ENCODE data around the gene BCL2L11.

Gene BCL2L11

GRCh38 chr2:111171337-111171930 lies 50.7 kb downstream of the BCL2L11 start:
- no peak for DNase-seq

DNA sequence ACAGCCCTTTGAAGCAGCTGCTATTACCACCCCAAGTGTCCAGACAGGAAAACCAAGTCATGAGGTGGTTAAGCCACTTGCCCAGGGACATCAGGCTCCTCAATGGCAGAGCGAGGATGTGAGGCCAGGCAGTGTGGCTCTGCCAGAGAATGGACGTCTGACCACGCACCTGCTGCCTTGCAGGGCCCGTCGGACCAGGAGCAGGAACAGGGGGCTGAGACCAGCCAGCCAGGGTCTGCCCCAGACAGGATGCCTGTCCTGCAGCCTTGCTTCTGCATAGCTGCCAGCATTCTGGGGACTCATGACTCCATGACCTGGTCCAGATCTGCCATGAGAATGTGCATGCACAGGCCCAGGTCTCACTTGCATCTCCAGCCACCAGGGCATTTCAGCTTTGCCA lies 52.0 kb downstream of the BCL2L11 start:
- no peak for DNase-seq

- DNase-seq = no peak
Measured at GRCh38 chr2:111173338-111173737, 52.6 kb downstream of the BCL2L11 start.

DNA sequence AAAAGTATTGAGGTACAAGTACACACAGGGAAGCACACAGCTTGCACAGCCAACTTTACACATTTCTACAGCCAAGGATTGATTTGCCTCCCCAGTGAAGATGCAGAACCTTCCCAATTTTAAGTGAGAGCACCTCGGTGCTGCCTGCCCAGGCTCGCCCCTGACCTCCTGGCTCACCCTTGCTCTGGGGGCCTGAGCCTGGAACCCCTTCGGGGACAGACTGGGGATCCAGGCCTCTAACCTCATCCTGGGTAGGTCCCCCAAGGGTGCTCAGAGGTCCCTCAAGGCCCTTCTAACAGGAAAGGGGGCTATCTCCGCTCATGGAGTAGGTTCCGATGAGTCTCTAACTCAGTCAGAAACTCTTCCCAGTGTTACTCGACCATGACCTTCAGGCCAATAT lies 53.1 kb downstream of the BCL2L11 start:
- DNase-seq = no peak

- DNase-seq = no peak
Measured at GRCh38 chr2:111175615-111176014, 54.9 kb downstream of the BCL2L11 start.

DNA sequence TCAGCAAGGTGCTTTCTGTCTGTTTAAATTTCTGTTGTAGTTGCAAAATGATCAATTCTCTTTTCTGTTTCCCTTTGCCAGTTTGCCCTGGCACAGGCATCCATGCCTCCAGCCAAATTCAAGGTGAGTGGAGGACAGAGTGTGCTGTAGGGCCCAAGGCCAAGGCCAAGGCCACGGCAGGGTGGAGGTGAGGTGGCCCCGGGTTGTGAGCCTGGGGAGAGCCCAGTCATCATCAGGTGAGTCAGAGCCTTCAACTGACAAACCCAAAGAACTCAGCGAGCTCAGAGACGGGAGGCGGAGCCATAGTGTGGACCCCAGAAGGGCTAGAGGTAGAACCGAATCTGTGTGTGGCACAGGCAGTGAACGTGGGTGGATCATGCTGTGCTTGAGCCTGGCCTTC lies 55.7 kb downstream of the BCL2L11 start:
- no peak for DNase-seq

- no peak for DNase-seq
Measured at GRCh38 chr2:111176867-111177266, 56.2 kb downstream of the BCL2L11 start.

GRCh38 chr2:111178296-111178695 lies 57.6 kb downstream of the BCL2L11 start:
- DNase-seq = no peak

DNA sequence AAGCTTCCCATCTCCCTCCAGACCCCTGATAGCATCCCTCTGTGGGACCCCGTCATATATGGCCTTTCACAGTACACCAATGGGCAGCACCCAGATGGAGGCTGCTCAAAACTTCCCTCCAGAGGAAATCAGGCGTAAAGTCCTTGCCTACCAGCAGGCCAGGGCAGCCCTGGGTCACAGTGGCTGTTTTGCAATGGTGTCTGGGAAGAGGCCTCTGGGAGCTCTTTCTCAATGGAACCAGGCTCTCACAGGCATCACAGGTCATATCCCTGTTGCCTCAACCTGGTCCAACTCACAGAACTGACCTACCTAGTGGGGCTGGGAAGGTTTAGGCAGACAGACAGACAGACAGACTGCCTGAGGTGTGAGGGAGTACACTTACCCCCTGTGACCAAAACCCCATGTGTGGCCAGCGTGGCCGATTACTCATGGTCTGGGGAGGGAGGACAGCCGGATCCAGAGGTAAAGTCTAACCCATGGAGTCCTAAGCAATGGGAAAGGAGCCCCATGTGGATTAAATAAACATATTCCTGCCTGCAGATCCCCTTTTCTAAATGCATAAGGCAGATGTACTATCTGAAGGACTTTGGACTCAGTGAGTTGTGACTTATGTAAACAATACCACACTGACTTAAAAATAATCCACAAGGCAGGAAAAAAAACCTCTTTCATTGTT lies 58.2 kb downstream of the BCL2L11 start:
- no peak for DNase-seq

DNA sequence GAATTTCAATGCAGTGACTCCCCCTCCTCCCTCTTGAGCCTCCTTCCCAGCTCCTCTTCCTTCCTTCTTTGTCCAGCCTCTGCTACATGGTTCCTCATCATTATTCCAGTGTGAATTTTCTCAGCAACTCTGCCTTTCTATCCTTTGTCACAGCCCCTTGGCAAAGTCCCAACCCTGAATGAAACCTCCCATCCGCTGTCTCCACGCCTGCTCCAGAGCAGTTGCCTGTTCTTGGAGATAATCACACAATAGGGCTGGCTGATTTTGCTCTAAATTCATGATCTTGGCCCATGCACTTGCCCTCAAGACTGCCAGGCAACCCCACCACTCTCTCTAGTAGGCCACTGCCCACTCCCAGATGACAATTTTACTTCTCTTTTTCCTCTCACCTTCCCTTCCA lies 61.4 kb downstream of the BCL2L11 start:
- DNase-seq = no peak

- no peak for DNase-seq
Measured at GRCh38 chr2:111182740-111183139, 62.0 kb downstream of the BCL2L11 start.

- no peak for DNase-seq
Measured at GRCh38 chr2:111184725-111185310, 64.1 kb downstream of the BCL2L11 start.

DNA sequence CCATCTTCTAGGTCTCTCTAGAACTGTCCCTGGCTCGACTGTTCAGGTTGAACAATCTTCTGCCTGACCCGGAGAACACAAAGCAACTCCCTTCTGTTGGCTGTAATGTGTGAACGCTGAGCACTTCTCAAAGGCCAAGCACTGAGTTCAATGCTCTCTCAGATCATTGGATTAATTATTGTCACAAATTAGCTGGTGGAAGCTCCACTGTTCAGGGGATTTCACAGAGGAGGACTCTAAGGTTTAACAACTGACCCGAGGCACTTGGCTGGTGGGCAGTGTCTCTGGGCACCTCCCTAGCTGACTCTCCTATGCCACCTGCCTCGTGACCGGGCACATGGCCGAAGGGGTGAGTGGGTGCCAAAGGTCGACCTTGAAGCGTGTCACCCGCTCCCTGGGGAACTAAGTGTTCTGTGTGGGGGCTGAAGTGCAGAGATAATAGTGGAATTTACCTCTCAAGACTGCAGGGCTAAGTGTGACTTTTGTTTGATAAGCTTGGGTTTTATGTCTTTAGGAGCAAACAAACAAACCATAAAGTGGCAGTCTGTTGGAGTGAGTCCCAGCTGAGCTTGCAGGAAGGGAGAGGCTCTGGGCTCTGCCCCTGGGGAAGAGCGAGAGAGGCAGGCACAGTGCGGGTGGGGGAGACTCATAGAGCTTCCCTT lies 64.8 kb downstream of the BCL2L11 start:
- DNase-seq = no peak

DNA sequence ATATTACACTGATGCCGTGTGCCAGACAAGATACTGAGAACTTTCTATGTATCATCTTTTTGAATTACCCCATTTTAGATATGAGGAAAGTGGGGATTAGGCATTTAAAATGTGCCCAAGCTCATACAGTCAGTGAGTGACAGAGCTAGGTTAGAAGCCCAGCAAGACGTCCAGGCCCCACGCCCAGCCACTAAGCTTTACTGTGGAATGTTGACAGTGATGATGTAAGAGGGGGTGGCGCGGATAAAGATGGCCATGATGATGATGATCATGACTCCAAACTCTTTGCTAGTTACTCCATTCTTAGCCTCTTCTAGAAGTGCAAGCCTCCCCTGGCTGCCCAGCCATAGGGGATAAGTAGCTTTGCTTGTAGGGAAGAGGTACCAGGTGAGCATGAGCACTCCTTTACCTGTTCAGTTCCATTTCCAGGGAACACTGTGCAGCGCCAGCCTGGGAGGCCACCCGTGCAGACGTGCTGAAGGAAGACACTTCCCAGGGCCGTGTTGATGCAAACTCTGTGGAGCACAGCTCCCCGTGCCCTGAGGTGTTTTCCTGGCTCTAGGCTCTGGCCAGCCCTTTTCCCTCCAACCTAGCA lies 65.5 kb downstream of the BCL2L11 start:
- no peak for DNase-seq

GRCh38 chr2:111186933-111187332 lies 66.2 kb downstream of the BCL2L11 start:
- no peak for DNase-seq

- DNase-seq = no peak
Measured at GRCh38 chr2:111188681-111189080, 68.0 kb downstream of the BCL2L11 start.

- no peak for DNase-seq
Measured at GRCh38 chr2:111189106-111189505, 68.4 kb downstream of the BCL2L11 start.

DNA sequence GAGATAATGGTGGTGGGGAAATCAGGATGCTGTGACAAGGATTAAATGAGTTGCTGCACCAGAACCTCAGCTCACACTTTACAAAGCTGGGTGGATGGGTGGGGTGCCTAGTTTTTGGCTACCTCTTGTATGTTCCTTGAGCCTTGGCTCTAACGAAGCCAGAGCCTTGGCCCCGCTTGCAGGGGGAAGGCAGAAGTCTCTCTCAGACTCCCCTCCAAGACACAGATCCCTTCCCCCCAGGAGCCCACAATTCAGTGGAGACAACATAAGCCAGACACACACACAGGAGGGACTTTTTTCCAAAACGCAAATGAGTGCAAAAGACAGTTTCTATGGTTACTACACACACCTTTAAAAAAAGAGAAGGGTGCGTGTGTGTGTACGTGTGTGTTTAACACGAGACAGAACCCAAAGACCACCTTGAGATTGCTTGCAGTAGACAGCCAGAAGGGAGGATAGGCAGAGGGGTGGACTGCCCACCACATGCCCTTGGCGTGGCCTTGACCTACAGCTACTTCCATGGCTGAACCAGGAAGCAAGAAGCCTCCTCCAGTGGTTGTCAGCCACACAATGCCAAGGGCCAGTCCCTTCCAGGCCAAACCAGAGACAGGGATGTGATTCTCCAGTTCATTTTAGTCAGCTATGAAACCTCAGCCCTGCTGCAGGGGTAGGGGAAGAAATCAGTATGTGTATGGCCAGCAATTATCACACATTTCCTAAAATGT lies 70.3 kb downstream of the BCL2L11 start:
- DNase-seq = no peak

GRCh38 chr2:111191877-111192276 lies 71.2 kb downstream of the BCL2L11 start:
- no peak for DNase-seq

DNA sequence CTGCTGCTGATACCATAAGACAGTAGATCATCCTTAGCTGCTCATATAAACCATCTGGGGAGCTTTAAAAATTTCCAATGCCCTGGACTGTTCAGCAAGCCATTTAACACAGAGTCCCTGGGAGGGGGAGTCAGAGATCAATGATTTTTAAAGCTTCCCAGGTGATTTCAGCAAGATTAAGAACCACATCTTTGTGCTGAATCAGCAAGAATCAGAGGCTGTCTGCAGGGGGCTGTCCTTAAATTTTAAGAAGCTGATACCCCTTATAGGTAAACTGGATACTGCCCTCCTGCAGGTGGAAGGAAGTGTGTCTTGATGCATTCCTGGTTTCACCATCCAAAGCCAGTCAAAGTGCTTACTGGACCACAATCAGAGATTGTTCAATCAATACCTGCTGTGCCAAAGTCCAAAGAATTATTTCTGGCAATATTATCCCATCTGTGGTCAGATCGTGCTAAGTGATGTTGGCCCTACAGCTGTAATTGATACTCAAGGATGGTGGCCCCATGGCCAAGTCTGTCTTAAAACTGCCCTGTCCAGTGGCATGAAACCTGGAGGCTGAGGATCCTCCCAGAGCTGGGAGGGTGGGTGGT lies 72.2 kb downstream of the BCL2L11 start:
- no peak for DNase-seq

DNA sequence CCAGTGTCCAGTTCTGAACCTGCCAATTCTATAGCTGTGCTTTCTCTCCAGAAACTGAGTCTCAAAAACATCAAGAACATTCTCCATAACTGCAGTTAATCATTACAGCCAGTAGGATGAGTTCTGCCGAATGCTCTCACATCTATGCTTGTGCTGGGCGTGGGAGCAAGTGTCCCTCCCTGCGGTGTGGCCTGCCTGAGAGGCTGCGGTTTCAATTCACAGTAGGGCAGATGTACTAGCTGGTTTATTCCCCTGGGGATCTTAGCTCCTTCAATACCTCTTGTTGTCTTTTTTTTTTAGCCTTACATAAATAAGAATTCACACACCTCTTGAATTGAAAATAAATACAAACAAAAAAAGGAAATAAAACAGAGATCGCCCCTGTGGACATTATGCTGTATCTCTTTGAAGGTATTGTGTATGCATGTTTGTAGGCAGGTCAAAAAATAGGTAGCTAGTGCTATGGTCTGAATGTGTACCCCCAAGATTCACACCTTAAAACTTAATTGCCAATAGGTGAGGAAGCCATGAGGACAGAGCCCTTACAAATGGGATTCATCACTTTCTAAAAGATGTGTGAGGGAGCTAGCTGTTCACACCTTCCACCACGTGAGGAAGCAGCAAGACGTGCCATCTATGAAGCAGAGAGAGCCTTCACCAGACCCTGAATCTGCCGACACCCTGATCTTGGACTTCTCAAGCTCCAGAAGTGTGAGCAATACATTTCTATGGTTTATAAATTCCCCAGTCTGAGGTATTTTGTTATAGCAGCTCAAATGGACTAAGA lies 74.3 kb downstream of the BCL2L11 start:
- DNase-seq = no peak

- no peak for DNase-seq
Measured at GRCh38 chr2:111196435-111196834, 75.7 kb downstream of the BCL2L11 start.
